Measurements from ENCODE around the gene NAMPT. TPM values are rescaled to one million over a fixed set of nuclear protein-coding genes. Genes with fewer than 3 reads are reported as not detected.
"Not testable (repeated sequence)": the region's sequence is repeated elsewhere in the genome, so short reads cannot be mapped to it uniquely, and the experiment has no call there.

NAMPT gene
- total RNA-seq, 1 experiment from 2014 or later, result 80.8 TPM

- BruUV-seq (replicated peaks), result no TSS peak
- CTCF ChIA-PET, result no interaction called here
- intact Hi-C loops (cut with micrococcal nuclease; ENCODE audit: unreplicated experiment), result no loop called here
These were observed 42.1 kb upstream of the NAMPT start for GRCh38 chr7:106326594-106327537.

GRCh38 chr7:106324509-106324908, 39.7 kb upstream of the NAMPT start:
- H3K27ac ChIP-seq (ENCODE audit: low read length); H3K9me3 ChIP-seq (ENCODE audit: control insufficient read depth, insufficient read depth, low read depth, low read length); CTCF ChIA-PET; BruUV-seq (replicated peaks); H3K36me3 ChIP-seq (ENCODE audit: control insufficient read depth, insufficient read depth, low read length); DNase-seq (ENCODE audit: low read depth, low spot score); intact Hi-C loops (cut with micrococcal nuclease; ENCODE audit: unreplicated experiment); POLR2A ChIA-PET; H3K4me1 ChIP-seq (ENCODE audit: control insufficient read depth, insufficient read depth, low read length); ATAC-seq; H3K27me3 ChIP-seq (ENCODE audit: control insufficient read depth, insufficient read depth, low read length); H3K4me3 ChIP-seq (ENCODE audit: low read depth in 2 of 2, low read length in 2 of 2); in situ Hi-C loops (cut with HindIII; ENCODE audit: low pct_unique_long_range_greater_than_20kb, low sequenced_read_pairs): not testable (repeated sequence)

More at GRCh38 chr7:106326594-106327537, 42.1 kb upstream of the NAMPT start:
- in situ Hi-C loops (cut with HindIII; ENCODE audit: low pct_unique_long_range_greater_than_20kb, low sequenced_read_pairs), result no loop called here
- Histone ChIP-seq H3K9me3 (ENCODE audit: control insufficient read depth, insufficient read depth, low read depth, low read length) (no peaks in the 10 kb centered on the region), H3K27ac (ENCODE audit: low read length) (no peak overlapping the region), H3K4me1 (ENCODE audit: control insufficient read depth, insufficient read depth, low read length) (no peaks in the 10 kb centered on the region; the same call in 1 of the 2 replicates), H3K36me3 (ENCODE audit: control insufficient read depth, insufficient read depth, low read length) (no peaks in the 10 kb centered on the region), H3K4me3 (ENCODE audit: low read depth in 2 of 2, low read length in 2 of 2) (no peak overlapping the region), H3K27me3 (ENCODE audit: control insufficient read depth, insufficient read depth, low read length) (no peaks in the 10 kb centered on the region; the same call in 1 of the 2 replicates)
- no peak for TF ChIP-seq CTCF (IDR thresholded peaks at IDR 0.05)
- DNase-seq (ENCODE audit: low read depth, low spot score) (no peak), ATAC-seq (no peak)
- POLR2A ChIA-PET, result no interaction called here

GRCh38 chr7:106320254-106320770, 35.5 kb upstream of the NAMPT start:
- ATAC-seq; H3K4me3 ChIP-seq (ENCODE audit: low read depth in 2 of 2, low read length in 2 of 2); H3K27me3 ChIP-seq (ENCODE audit: control insufficient read depth, insufficient read depth, low read length); H3K36me3 ChIP-seq (ENCODE audit: control insufficient read depth, insufficient read depth, low read length); in situ Hi-C loops (cut with HindIII; ENCODE audit: low pct_unique_long_range_greater_than_20kb, low sequenced_read_pairs); POLR2A ChIA-PET; BruUV-seq (replicated peaks); DNase-seq (ENCODE audit: low read depth, low spot score); H3K4me1 ChIP-seq (ENCODE audit: control insufficient read depth, insufficient read depth, low read length); CTCF ChIA-PET; H3K9me3 ChIP-seq (ENCODE audit: control insufficient read depth, insufficient read depth, low read depth, low read length); intact Hi-C loops (cut with micrococcal nuclease; ENCODE audit: unreplicated experiment); H3K27ac ChIP-seq (ENCODE audit: low read length): not testable (repeated sequence)

GRCh38 chr7:106318482-106318881, 33.7 kb upstream of the NAMPT start:
- intact Hi-C loops (cut with micrococcal nuclease; ENCODE audit: unreplicated experiment), result no loop called here

More at GRCh38 chr7:106318482-106318881, 33.7 kb upstream of the NAMPT start:
- ATAC-seq, result no peak
- H3K27me3 ChIP-seq (ENCODE audit: control insufficient read depth, insufficient read depth, low read length), result no peaks in the 10 kb centered on the region
- in situ Hi-C loops (cut with HindIII; ENCODE audit: low pct_unique_long_range_greater_than_20kb, low sequenced_read_pairs), result no loop called here
- ChIA-PET CTCF (no interaction called here), POLR2A (no interaction called here)
- H3K4me3 ChIP-seq (ENCODE audit: low read depth in 2 of 2, low read length in 2 of 2), result no peak overlapping the region
- no peaks in the 10 kb centered on the region for H3K36me3 ChIP-seq (ENCODE audit: control insufficient read depth, insufficient read depth, low read length)
- BruUV-seq (replicated peaks), result no TSS peak
- no peak for DNase-seq (ENCODE audit: low read depth, low spot score)
- no peak overlapping the region for H3K27ac ChIP-seq (ENCODE audit: low read length)
- H3K4me1 ChIP-seq (ENCODE audit: control insufficient read depth, insufficient read depth, low read length), result no peaks in the 10 kb centered on the region
- H3K9me3 ChIP-seq (ENCODE audit: control insufficient read depth, insufficient read depth, low read depth, low read length), result no peaks in the 10 kb centered on the region
- TF ChIP-seq REST (IDR thresholded peaks at IDR 0.05; ENCODE audit: insufficient read depth in 1 of 2, low read depth in 2 of 2, low read length in 1 of 2) (no peak), POLR2AphosphoS5 (IDR thresholded peaks at IDR 0.05; ENCODE audit: low read depth, low read length) (no peak), TCF7L2 (IDR thresholded peaks at IDR 0.05; ENCODE audit: low read depth, low read length) (no peak), CTCF (IDR thresholded peaks at IDR 0.05) (no peak), SIN3A (IDR thresholded peaks at IDR 0.05; ENCODE audit: borderline replicate concordance, insufficient read depth, low read depth, low read length) (no peak)
